OCI-M1 (cell line): Measurements from ENCODE around the gene CWC22.
"Not testable (repeated sequence)": the region's sequence is repeated elsewhere in the genome, so short reads cannot be mapped to it uniquely, and the experiment has no call there.

Experiments used
- DNase-seq: peaks from one replicate; lab custom pipeline; 2025; lab: John Stamatoyannopoulos, UW

CWC22 gene

DNA sequence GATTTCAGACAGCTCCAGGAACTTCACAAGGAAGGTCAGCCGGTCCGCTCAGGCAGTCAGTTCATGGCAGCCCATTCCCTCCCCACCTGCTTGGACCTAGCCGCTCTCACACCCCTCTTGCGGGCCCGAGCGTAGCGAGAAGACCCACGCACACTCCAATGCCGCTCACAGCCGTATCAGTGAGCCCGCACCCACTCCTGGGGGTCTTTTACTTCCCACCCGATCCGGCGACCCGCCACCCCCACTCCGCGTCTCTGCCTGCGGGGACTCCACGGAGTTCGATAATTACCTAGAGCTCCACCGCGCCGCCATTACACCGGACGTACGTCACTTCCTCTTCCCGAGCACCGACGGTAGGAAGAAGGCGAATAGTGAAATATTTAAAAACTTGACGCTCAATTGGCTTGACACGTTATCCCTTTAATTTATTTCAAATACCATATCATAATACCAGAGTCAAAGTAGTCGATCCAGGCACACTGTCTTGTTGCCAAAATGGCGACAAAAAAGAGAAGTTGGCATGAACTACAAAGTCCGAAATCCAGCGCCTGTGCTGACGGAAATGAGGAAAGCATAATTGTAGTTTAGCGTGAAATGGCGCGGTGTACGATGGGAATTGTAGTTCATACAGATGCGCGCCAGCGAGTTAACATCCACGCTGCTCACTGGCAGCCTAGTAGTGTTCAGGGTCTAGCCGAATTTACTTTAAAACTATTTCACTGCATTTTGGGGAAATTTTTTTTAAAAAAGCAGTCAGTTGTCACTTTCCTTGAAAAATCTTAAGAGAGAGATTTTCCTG, at the start of gene CWC22:
Gene CWC22 (minus strand): TSS at position 517 of the 799 bp plus-strand sequence. CDS start 13,956 bp downstream, outside the sequence.
- peak; percentile 95 for DNase-seq

DNA sequence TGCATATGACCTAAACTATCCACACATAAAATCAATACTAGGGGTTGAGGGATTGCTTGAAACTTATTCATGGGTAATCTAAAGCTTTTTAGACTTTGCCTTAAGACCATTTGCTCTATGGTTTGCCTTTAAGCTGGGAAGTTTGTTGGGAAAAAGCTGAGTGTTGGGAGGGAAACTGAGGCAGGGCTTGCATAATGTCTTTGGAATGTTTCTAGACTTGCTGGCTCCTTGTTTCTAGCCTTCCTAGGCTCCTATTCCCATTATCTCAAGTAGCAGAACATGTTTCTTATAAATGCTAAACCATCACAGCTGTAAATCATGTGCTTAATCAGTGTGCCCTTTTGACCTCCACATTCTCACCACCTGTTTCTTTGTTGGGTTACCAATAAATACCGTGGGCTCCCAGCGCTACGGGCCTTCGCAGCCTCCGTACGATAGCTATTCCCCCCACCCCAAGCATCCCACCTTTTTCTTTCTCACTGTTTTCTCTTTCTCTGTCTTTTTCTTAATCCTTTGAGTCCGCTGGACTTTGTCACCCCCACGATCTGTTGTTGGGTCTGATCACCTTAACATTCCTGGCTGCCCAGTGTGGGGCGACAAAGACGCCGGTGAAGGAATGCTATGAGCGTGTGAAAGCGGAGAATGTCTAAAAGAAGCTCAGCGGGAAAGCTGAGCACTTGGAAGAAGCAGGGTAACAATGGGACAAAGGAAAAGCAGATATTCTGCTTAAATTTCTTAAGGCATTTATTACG, 49.4 kb upstream of the CWC22 start:
- no peak for DNase-seq

DNA sequence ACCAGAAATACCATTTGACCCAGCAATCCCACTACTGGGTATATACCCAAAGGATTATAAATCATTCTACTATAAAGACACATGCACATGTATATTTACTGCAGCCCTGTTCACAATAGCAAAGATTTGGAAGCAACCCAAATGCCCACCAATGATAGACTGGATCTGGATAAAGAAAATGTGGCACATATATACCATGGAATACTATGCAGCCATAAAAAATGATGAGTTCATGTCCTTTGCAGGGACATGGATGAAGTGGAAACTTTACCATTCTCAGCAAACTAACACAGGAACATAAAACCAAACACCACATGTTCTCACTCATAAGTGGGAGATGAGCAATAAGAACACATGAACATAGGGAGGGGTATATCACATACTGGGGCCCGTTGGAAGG, 47.5 kb upstream of the CWC22 start:
- DNase-seq: not testable (repeated sequence)

DNA sequence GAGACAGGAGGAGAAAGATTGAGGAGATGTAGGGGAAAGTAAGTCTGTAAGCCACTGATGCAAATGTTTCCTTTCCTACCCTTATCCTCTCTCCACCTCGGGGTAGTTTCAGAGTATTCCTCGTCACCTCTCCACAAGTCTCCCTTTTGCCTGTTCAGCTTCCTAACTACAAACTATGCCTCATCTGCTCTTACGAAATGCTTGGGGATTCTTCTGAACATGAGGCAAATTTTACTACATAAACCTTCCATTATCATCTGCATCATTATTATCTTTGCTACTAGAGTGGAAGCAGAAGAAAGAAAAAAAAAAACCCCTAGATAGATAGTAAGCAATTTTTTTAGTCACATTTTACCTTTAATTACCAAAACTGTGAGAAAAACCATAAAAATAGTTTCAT, 43.1 kb upstream of the CWC22 start:
- no peak for DNase-seq

DNA sequence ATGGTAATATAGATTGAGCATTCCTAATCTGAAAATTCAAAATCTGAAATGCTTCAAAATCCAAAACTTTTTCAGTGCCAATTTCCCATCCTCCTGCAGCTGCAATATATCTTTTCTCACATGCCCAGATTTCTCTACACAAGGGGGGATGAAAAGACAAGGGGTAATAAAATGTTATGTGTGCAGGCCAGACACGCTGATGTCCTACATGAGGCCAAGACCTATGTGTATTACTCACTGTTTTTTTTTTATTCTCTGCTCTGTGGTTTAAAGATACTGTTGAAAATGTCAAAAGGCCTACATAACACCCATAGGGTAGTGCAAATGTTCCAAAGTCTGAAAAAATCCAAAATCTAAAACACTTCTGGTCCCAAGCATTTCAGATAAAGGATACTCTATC, 41.2 kb upstream of the CWC22 start:
- DNase-seq: no peak

DNA sequence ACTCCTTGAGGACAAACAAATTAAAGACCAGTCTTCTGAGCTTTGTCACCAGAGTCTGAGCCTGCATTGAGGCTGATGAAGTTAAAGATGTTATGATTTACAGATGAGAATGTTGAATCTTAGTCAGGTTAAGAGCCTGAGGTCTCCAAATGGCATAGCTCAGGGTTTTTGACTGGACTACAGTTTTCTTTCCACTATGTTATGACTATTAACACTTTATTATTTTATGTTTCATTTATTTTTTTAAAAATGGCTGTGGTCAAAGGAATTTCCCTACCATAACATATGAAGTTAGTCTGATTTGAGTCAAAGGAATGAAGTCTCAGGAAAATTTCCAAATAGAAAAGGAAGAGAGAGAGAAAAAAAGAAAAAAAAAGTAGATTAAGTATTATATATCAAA, 39.7 kb upstream of the CWC22 start:
- DNase-seq: no peak

DNA sequence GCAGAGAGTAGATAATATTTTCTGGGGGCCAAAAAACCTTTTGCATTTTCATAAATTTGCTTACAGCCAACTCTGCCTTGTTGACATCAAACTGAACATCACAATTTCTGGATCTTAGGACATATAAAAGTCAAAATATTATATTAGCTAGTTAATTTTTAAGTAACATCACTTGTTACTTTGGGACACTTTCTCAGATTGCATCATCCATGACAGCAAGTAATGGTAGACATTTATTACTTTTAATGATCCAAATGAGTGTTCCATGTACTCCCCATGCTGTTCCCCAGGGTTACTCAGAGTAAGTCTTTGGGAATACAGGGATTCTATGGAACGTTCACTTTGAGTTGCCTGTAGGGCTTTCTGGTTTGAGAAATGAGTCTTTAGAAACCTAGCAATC, 39.1 kb upstream of the CWC22 start:
- no peak for DNase-seq

DNA sequence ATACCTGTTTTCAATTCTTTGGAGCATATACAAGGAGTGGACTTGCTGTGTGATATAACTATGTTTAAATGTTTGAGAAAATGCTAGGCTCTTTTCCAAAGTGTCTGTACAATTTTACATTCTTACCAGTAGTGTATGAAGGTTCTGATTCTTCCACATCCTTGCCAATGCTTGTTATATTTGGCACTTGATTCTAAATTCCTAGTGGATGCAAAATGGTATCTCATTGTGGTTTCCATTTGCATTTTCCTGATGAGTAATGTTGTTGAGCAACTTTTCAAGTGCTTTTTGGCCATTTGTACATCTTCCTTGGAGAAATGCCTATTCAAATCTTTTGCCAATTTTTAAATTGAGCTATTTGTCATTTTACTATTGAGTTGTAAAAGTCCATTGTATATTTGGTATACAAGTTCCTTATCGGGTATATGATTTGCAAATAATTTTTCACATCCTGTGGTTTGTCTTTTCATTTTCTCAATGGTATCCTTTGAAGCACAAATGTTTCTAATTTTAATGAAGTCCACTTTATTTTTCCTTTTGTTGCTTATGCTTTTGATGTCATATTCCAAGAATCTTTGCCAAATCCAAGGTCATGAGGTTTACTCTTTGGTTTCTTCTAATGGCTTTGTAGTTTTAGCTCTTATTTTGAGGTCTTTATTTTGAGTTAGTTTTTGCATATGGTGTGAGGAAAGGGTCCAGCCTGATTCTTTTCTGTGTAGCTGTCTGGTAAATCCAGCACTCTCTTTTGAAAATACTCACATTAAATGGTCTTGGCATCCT, 33.2 kb upstream of the CWC22 start:
- peak; percentile 22 for DNase-seq

DNA sequence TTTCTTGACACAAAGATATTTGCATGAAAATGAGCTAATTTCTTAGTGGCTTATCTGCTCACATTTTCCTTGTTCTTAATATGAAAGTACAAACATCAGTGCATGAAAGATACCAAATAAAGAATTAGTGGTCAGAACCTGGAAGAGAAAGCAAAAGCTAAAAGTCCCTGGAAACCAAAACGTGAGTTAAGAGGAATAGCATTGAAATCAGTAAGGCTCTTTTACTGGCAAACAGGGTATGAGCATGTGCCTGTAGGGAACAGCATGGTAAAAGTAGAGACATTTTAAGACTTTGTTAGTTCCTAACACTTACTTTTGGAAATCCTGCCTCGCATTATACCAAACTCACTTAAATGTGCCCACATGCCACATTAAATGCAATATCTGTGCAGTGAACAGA, 31.9 kb upstream of the CWC22 start:
- DNase-seq: peak; percentile 62

DNA sequence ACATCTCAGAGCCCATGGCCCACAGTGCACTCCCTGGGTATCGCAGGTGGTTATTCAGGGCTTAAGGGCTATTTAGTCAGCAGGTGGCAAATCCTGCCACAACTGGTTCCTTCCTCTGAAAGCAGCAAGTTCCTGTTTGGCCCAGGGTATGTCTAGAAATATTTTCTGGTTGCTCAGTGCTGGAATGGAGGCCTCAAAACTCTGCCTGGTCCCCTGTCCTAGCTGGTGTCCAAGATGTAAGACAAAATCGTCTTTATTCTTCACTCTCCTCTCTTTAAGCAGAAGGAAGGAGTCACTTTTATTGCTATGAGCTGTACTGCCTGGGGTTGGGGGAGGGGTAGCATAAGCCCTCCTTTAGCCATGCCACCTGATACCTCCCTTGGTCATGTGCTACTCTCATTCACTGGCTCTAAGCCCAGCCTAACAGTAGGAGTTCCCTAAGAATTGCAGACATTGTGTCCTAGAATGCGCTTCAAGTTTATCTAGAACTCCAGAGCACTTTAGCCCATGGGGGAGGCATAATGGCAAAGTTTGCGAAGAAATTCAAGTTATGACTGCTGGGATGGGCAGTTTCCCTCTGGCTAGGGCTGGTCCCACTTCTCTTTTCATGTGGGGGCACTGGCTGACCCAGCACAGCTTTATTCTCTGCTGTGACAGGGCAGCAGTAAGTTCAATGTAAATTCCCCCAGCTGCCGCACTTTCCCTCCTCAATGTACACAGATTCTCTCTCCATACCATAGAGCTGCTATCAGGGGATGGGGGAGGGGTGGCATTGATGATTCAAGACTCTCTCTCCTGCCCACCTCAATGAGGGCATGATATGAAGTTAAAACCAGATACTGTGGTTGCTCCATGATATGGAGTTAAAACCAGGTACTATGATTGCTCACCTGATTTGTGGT, 27.1 kb upstream of the CWC22 start:
- peak; percentile 92 for DNase-seq

DNA sequence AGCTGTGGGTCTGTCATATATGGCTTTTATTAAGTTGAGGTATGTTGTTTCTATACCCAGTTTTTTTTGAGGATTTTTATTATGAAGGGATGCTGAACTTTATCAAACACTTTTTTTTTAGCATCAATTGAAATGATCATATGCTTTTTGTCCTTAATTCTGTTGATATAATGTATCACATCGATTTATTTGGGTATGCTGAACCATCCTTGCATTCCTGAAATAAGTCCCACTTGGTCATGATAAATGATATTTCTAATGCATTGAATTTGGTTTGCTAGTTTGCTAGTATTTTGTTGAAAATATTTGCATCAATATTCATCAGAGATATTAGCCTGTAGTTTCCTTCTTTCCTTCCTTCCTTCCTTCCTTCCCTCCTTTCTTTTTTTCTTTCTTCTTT, 22.5 kb upstream of the CWC22 start:
- no peak for DNase-seq

DNA sequence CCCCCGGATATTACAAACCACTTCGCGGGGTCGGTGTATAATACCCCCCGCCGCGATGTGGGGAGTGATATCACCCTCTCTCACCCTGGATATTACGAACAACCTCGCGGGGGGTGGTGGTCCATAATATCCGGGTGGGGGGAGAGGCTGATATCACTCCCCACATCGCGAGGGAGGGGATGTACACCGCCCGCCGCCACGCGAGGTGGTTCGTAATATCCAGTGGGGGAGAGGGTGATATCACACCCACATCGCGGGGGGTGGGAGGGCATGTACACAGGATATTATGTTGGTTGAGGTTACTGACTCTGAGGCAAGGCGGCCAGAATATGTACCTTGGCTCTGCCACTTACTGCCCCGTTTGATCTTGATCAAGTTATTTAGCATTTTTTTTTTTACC, 14.8 kb upstream of the CWC22 start:
- no peak for DNase-seq

DNA sequence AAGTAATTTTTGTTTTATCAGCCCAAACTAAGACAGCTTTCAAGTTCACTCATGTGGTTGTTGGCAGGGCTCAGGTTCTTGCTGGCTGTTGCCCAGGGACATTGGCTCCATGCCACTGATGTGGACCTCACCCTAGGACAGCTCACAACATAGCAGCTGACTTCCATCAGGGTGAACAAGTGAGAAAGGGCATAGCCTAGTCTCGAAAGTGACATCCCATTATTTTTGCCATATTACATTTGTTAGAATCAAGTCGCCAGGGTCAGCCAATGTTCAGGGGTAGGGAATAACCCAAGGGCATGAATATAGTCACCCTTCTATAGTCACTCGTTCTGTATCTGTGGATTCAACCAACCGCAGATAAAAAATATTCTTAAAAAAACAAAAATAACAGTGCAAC, 10.7 kb upstream of the CWC22 start:
- DNase-seq: no peak

DNA sequence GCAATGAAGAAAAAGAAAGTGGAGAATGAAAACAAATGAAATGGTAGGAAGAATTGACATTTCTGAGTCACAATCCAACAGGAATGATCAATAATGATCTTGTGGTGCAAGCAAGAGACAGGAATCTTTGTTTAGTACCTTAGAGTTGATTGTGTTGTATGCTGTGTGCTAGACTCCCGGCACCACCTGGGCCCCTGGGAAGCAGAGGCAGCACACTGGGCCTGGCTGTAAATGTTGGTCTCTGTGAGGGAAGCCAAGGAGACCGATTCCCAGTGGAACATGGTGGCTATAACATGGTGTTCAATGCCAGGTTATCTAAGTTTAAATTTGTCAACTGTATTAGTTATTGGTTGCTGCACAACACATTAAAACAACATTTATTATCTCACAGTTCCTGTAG, 9.8 kb upstream of the CWC22 start:
- DNase-seq: no peak

DNA sequence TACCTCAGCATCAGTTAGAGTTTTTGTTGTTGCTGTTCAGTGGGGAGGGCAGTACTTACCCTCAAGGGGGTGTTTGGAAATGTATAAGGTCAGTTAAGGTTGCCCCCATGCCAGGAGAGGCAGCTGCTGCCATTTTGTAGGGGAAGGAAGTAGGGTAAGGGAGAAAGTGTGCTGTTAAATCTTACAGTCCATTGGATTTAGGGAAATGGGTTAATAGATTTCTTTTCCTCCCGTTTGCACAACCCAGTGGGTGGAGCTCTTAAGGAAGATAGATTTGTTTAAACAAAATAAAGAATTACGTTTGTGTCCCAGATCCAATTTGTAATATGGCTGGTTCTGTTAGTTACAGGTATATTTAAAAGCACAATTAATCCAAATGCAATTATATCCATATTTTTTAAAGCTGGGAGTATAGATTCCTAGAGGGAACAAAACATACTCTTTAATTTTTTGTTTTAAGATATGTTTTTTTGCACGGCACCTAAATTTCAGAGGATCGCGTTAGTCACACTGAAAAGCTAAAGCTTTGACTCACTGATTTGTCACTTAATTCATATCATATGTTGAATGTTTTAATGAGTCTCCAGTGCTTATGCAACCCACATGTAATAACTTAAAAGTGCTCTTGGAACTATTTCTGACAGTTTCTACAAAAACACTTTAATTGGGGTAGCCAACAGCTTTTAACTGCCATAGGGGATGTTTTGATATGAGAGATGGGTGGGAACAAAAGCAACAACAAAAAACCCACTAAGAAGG, 9.0 kb upstream of the CWC22 start:
- DNase-seq: peak; percentile 44

DNA sequence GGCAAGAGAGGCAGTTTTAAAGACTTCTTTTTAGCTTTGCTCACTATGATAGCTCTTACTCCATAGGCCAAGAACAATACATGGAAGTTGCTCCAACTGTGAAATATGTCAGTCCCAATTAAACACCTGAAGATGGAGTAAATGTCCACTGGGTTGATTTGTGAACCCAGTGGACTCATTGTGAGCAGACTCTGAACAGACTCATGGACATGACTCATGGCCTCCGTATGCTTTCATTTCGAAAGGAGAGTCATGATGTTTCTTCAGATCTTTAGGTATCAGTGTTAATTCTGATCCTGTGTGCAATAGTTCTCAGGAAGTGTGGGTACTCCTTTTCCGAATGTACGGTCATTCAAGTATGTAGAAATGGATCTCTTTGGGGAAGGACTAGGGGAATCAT, 5.4 kb upstream of the CWC22 start:
- no peak for DNase-seq

DNA sequence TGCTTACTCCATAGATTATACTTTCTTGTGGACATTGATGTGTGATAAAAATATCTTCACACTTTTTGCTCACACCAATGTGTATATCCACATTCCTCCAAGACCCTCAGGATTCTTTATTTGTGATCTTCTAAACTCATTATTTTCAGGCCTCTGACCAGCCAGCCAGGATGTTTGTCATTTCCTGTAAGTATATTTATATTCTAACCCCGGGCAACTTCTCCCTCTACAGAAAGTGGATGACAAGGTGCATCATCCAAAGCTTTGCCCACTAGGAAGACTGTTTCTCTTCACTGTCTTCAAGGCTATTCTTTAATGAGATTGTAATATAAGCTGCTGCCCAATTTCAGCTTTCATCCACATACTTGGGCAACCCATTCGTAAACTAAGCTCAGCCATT, 3.6 kb upstream of the CWC22 start:
- no peak for DNase-seq

DNA sequence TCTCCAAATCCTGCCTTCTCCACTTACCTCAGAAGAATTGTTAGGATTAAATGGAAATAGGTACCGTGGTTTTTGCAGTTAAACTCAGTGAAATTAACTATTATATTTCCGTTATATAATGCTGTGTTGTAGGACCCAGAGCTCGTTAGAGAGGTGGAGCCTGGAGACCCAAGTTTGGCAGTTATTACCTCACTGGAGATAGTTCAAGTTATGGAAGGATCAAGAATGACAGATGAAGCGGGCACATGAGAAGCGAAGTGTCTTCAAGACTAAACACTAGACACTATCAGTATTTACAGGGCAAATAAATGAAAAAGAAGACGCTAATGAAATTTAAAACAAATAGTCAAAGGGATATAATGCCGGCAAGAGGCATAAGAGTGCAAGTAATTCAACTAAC, 866 bp downstream of the CWC22 start:
- peak; percentile 64 for DNase-seq

DNA sequence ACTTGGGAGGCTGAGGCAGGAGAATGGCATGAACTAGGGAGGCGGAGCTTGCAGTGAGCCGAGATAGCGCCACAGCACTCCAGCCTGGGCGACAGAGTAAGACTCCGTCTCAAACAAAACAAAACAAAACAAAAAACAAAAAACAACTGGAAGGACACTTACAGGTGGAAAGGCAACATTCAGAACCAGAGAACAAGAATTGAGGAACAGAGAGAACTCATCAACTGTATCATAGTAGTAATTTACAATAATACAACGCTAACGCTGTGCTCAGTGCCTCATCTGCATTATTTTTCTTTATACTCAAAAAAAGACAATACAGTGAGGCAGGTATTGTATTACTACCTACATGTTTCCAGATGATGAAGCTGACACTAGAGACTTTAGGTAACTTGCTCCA, 1.6 kb downstream of the CWC22 start:
- DNase-seq: not testable (repeated sequence)

DNA sequence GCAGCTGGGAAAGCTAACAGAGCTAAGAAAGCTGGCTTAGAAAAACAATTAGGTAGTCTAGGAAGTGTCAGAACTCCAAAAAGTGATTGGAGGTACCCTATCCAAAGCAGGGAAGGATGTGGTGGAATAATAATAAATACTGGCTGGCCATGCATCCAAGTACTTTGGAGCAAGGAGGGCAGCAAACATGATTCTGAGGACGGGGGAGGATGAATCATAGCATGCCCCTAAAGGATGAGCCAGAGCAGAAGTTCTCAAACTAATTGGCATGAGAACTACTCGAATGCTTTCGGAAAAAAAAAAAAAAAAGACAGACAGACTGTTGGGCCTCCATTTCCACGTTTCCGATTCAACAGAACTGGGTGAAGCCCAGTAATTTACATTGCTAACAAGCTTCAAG, 2.4 kb downstream of the CWC22 start:
- no peak for DNase-seq

DNA sequence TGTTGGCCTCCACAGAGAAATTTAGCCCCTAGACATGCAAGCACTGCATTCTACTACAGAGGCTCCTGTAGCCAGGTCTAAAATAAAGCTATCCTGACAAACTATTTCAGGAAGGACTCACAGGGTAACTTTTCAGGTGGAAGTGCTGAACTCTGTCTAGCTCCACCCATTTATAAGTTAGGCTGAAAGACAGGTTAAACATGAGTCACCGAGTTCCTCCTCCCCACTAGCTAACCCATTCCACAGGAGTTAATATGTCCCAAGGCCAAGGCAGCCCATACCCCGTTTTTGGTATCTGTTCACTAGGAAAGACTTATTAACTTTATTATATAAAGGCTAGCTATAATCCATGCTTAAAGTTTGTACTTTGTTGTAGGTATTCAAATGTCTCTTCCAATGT, 3.5 kb downstream of the CWC22 start:
- peak; percentile 27 for DNase-seq
